Smooth muscle cell (in vitro differentiated cells): Measurements from ENCODE around the gene EEF1G. TPM values are rescaled to one million over a fixed set of nuclear protein-coding genes. Genes with fewer than 3 reads are reported as not detected.
A peak's percentile ranks its signal among the peaks of the same experiment; 100 is the strongest.

Source experiments
- DNase-seq: peaks from one replicate; lab custom pipeline; 2025; ENCODE audit not compliant: unreplicated experiment; lab: John Stamatoyannopoulos, UW
- H2AFZ ChIP-seq: fragments of 200-600 bp; sonication (generic); 2 replicates; pipeline ENCODE4 v1.6.0; 2016; ENCODE audit warnings: antibody characterized with exemption, low read depth, mild to moderate bottlenecking
- H3F3A ChIP-seq: fragments of 200-600 bp; sonication (generic); 2 replicates; pipeline ENCODE4 v1.6.0; 2017; ENCODE audit warnings: antibody characterized with exemption, low read depth
- H3K27ac ChIP-seq: fragments of 200-600 bp; sonication (generic); 2 replicates; pipeline ENCODE4 v1.5.1; 2016; ENCODE audit warnings: low read depth, mild to moderate bottlenecking
- H3K27me3 ChIP-seq: fragments of 200-600 bp; sonication (generic); 2 replicates; pipeline ENCODE4 v1.6.1; 2016; ENCODE audit warnings: low read depth, mild to moderate bottlenecking
- H3K36me3 ChIP-seq: fragments of 200-600 bp; sonication (generic); 2 replicates; pipeline ENCODE4 v1.5.1; 2016; ENCODE audit warnings: low read depth
- H3K4me1 ChIP-seq: fragments of 200-600 bp; sonication (generic); 2 replicates; pipeline ENCODE4 v1.5.1; 2016; ENCODE audit warnings: low read depth
- H3K4me2 ChIP-seq: fragments of 200-600 bp; sonication (generic); 2 replicates; pipeline ENCODE4 v1.6.0; 2016; ENCODE audit warnings: mild to moderate bottlenecking
- H3K4me3 ChIP-seq: fragments of 200-600 bp; sonication (generic); 2 replicates; pipeline ENCODE4 v1.5.1; 2016; ENCODE audit warnings: mild to moderate bottlenecking
- H3K79me2 ChIP-seq: fragments of 200-600 bp; sonication (generic); 2 replicates; pipeline ENCODE4 v1.6.0; 2016; ENCODE audit warnings: low read depth, mild to moderate bottlenecking
- H3K9ac ChIP-seq: fragments of 200-600 bp; sonication (generic); 2 replicates; pipeline ENCODE4 v1.6.0; 2016; ENCODE audit warnings: low read depth
- H3K9me3 ChIP-seq: fragments of 200-600 bp; sonication (generic); replicated peaks from 2 replicates; pipeline ENCODE4 v1.5.1; 2016; ENCODE audit warnings: low read depth
- H4K20me1 ChIP-seq: fragments of 200-600 bp; sonication (generic); 2 replicates; pipeline ENCODE4 v1.6.0; 2016; ENCODE audit warnings: low read depth
- CTCF ChIP-seq: fragments of 200-600 bp; sonication (generic); IDR thresholded peaks from 2 replicates; pipeline ENCODE4 v1.5.1; 2017; ENCODE audit warnings: borderline replicate concordance, mild to moderate bottlenecking, antibody characterized with exemption; ENCODE audit not compliant: insufficient read depth, poor library complexity, severe bottlenecking
- WGBS: methylation state at CpG from one replicate; pipeline ENCODE4 v1.1.7; 2016; ENCODE audit warnings: low lambda C conversion rate; 5-methylcytosine and 5-hydroxymethylcytosine counted together
- polyA plus RNA-seq: library from polyadenylated mRNA; unstranded; fragments of >200 nt; fragmentation: Nextera tagmentation; extraction: Ambion mirVana; gene quantifications from 2 replicates; pipeline ENCODE4 v1.2.1, GENCODE V29; 2016
- total RNA-seq: library from RNA; depleted of rRNA; stranded (reverse); fragments of >200 nt; gene quantifications from 2 replicates; pipeline ENCODE4 v1.2.3, GENCODE V29; 2014

Gene EEF1G
- total RNA-seq (773 and 864 TPM in 2 replicates), polyA plus RNA-seq (433 and 463 TPM in 2 replicates)

- Histone ChIP-seq H3K79me2 (peaks cover 70% of the 10 kb centered on the region), H3F3A (peaks cover 5% of the 10 kb centered on the region), H3K4me2 (peak within 1 kb of the TSS; percentile 92), H3K9me3 (no peaks in the 10 kb centered on the region), H3K27ac (peak within 1 kb of the TSS; percentile 94), H3K9ac (peak within 1 kb of the TSS; percentile 97), H3K27me3 (no peaks in the 10 kb centered on the region), H3K4me1 (peaks cover 11% of the 10 kb centered on the region), H3K4me3 (peak within 1 kb of the TSS; percentile 97), H2AFZ (peak within 1 kb of the TSS; percentile 84), H4K20me1 (peaks cover 44% of the 10 kb centered on the region), H3K36me3 (no peaks in the 10 kb centered on the region)
- DNase-seq = peak; percentile 90
- WGBS = 1% methylated on average over 46 of the region's 46 CpGs
- TF ChIP-seq CTCF = no peak
Measured at GRCh38 chr11:62573592-62574362, at the start of gene EEF1G. Gene EEF1G (minus strand): TSS chr11:62573891. CDS start chr11:62573842, 49 bp downstream.

GRCh38 chr11:62622476-62623089 lies 48.9 kb upstream of the EEF1G start:
- H3F3A ChIP-seq = peaks cover 29% of the 10 kb centered on the region
- H3K4me1 ChIP-seq = peaks cover 10% of the 10 kb centered on the region
- H3K36me3 ChIP-seq = peaks cover 3% of the 10 kb centered on the region
- no peak for TF ChIP-seq CTCF
- H3K4me2 ChIP-seq = peak overlapping the region; percentile 97
- H3K27me3 ChIP-seq = no peaks in the 10 kb centered on the region
- peak overlapping the region; percentile 92 for H3K27ac ChIP-seq
- peaks cover 13% of the 10 kb centered on the region for H3K79me2 ChIP-seq
- 94% methylated on average over 7 of the region's 7 CpGs for whole genome bisulfite sequencing
- H3K9ac ChIP-seq = peak overlapping the region; percentile 54
- no peak overlapping the region for H2AFZ ChIP-seq
- no peak for DNase-seq
- H4K20me1 ChIP-seq = no peaks in the 10 kb centered on the region
- no peaks in the 10 kb centered on the region for H3K9me3 ChIP-seq
- peak overlapping the region; percentile 57 for H3K4me3 ChIP-seq

- Histone ChIP-seq H4K20me1 (no peaks in the 10 kb centered on the region), H3K4me2 (peak within 1 kb of the TSS; percentile 97), H3K4me3 (peak within 1 kb of the TSS; percentile 57), H2AFZ (no peak within 1 kb of the TSS), H3K79me2 (peaks cover 13% of the 10 kb centered on the region), H3K36me3 (no peaks in the 10 kb centered on the region), H3K9ac (peak within 1 kb of the TSS; percentile 54), H3K9me3 (no peaks in the 10 kb centered on the region), H3K27me3 (no peaks in the 10 kb centered on the region), H3K4me1 (peaks cover 10% of the 10 kb centered on the region), H3K27ac (peak within 1 kb of the TSS; percentile 92), H3F3A (peaks cover 29% of the 10 kb centered on the region)
- peak; percentile 93 for DNase-seq
- no peak for TF ChIP-seq CTCF
- 2% methylated on average over 42 of the region's 77 CpGs for WGBS
Measured at GRCh38 chr11:62621567-62622470, 48.1 kb upstream of the EEF1G start, which contains the start of gene B3GAT3. Gene B3GAT3 (minus strand): TSS chr11:62621986. CDS start chr11:62621947, 39 bp downstream.
